GM21360 (cell line): Measurements from ENCODE around the gene PGA5.
A peak's percentile ranks its signal among the peaks of the same experiment; 100 is the strongest.

Experiments
- ATAC-seq: cut with Tn5 transposase; IDR thresholded peaks from one replicate; pipeline ENCODE4 v1.9.1; 2021; ENCODE audit warnings: mild to moderate bottlenecking, moderate library complexity; ENCODE audit not compliant: unreplicated experiment

The PGA5 gene

DNA sequence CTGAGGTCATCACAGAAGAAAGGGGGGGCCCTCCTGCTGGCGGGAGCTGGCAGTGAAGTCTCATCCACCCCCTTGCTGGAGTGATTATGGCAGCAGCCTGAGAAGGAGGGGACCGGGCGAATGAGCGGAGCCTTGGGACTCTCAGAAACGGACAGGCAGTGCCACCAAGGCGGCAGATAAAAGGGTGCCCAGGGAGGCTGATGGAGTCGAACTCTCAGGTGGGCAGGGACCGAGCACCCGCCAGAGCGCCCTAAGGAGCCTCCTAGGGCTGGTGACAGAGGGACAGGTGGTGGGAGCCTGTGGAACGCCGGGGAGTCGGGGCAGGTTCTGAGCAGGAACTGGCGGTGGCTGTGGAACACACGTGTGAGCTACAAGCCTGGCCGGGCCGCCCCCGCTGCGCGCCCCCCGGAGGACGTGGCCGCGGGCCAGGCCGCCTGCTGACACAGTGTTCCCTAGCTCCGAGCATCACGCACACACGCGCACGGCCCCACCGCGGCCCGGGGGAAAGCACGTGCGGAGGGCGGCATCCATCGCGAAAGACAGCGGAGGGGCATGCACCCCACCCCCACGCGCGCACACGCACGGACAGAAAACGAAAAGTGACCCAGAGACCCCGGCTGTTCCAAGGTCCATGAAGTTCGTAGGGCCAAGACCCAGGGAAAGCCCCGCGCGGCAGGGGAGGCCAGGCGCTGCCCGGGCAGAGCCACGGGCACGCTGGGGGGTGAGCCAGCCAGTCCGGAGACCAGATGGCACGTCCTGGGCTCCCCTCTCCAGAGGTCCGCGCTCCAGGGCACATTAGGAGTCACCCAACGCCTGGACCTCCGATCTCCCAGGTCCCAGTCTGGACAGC, 53.1 kb downstream of the PGA5 start:
- peak; percentile 40 for ATAC-seq

DNA sequence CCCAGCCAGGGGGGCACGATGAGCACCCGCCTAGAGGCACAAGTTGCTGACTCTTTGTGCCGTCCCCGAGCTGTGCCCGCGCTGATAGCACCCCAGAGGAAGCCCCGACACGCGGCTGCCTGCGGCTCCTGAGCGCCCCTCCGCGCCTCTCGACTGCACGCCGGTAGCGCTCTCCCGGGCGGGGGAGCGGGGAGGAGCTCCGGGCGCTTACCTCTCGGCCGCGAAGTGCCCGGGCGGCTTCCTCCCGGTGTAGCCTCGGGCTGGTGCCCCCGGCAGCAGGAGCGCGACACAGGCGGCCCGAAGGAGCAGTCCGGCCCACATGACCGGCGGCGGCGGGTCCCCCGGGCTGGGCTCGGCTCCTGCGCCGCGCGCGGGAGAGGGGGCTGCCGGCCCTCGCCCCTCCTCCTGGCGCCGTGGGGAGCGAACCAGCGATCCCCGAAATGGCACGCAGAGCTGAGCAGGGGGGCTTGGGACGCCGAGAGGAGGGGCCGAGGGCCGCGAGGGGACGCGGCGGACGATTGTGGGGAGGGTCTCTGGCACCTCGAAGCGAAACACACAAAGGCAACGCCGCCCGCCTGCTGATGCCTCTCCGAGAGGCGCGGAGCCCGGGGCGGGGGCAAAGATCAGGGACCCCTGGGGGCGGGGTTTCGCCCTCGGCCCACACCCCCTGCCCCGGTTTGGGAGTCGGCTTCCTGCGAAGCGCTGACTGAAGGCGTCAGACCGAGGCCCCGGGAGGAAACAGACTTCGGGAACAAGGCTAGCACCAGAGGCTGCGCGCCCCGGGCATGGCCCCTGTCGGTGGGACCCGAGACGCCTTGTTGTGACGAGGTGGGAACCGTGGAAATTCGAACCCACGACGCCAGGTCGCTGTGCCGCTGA, 54.0 kb downstream of the PGA5 start, which contains the start of gene VWCE:
TSS of gene VWCE (minus strand) at position 600 of the 879 bp plus-strand sequence. CDS start at position 321, 279 bp downstream.
- ATAC-seq: peak; percentile 69

DNA sequence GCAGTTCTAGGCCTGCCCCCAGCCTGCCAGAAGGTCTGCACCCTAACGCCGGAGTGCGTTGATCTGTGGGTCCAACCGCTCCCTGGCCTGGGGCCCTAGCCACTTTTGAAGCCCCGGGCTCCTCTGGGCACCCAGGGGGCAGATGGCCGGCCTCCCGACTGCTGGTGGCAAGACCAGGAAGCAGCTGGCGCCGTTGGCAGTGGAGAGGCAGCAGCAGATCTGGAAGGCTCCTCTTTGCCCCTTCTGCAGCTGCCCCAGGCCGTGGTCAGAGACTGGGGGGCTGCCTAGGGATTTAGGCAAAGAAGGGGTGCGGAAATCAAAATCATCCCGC, 54.6 kb downstream of the PGA5 start:
- ATAC-seq: no peak

DNA sequence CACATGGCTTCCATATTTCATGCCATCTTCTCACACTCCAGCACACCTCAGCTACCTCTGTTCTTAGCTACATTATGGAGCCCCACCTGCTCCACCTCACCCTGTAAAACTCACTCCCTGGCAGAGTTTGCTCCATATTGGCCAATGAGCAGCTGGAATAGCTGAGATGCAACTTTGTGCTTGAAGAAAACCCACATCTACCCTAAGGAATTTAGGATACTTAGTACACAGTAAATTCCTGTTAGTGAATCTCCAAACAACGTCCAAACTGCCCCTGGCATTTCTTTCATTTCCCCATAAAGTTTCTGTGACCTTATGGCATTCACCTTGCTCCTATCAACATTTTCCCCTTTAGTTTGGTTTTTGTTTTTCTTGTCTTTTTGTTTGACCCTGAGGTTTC, 56.4 kb downstream of the PGA5 start:
- no peak for ATAC-seq

DNA sequence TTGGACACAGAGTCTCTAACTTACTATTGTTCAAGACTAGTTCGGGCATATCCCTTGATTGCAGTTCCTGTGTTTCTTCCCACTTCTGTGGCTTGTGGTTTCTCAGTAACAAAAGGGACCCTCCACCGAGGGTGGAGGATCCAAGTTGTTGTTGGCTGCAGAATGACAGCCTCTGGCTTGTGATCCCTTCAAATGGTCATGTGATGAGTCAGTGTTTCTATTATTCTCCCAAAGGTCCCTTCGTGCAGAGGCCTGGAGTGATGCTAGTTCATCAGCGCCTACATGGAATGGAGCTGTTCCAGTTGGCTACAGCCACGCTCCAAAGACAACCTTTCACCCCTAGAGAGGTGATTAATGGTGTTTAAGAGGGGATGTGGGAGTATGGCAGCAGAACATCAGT, 56.8 kb downstream of the PGA5 start:
- no peak for ATAC-seq

DNA sequence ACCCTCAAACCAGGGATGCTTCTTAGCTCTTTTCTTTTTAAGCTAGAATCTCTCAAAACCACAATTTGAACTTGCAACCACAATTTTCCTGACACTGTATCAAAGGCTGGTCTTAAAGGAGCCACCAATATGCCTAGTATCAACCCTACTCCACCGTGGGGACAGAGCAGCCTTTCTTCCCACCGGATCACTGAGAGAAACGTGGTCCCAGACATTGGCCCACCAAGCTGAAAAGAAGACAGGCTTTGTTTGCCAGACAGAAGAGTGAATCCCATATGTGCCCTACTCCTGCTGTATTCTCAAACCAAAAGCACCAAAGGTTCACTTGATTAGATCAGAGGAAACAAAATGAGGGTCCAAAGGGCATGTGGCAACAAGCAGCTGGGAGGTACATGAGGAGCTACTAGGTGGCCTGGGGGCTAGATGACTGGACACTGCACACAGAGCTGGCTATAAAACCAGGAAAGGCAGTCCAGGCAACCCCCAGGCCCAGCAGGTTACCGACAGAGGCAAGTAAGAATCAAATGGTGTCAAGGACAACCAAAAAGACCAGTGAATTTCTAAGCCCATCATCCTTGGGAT, 57.8 kb downstream of the PGA5 start:
- ATAC-seq: no peak
